BJ (cell line): Measurements from ENCODE around the gene BBC3. TPM values are rescaled to one million over a fixed set of nuclear protein-coding genes. Genes with fewer than 3 reads are reported as not detected.
"Not testable (repeated sequence)": the region's sequence is repeated elsewhere in the genome, so short reads cannot be mapped to it uniquely, and the experiment has no call there.

Experiments
- CTCF ChIA-PET: fragments of 350-600 bp; formaldehyde crosslinking; extraction: SDS; loops from one replicate; lab custom pipeline; 2021; ENCODE audit warnings: antibody characterized with exemption, inconsistent platforms; lab: Yijun Ruan, JAX
- POLR2A ChIA-PET: fragments of 300-600 bp; sonication (Branson Sonifier 250); formaldehyde crosslinking; extraction: SDS; loops from one replicate; lab custom pipeline; 2021; ENCODE audit warnings: antibody characterized with exemption; lab: Charles Lee
- DNase-seq: peaks from one replicate; pipeline ENCODE4 v3.0.0-alpha.2; 2011; ENCODE audit warnings: low read depth
- H3K27me3 ChIP-seq: 2 replicates; pipeline ENCODE4 v1.6.0; 2011; ENCODE audit warnings: low read length; ENCODE audit not compliant: control insufficient read depth, insufficient read depth
- H3K36me3 ChIP-seq: 2 replicates; pipeline ENCODE4 v1.5.1; 2011; ENCODE audit warnings: low read length; ENCODE audit not compliant: control insufficient read depth, insufficient read depth
- H3K4me3 ChIP-seq: 2 replicates; pipeline ENCODE4 v1.5.1; 2011; ENCODE audit warnings: low read depth, mild to moderate bottlenecking, control low read depth, low read length
- CTCF ChIP-seq: IDR thresholded peaks from 2 replicates; pipeline ENCODE4 v1.5.1; 2011; ENCODE audit warnings: low read depth, mild to moderate bottlenecking, control low read depth, inconsistent platforms, low read length, moderate library complexity; ENCODE audit not compliant: insufficient read depth
- polyA plus RNA-seq: library from polyadenylated mRNA; depleted of rRNA; stranded (reverse); fragments of >200 nt; gene quantifications from 2 replicates; pipeline ENCODE4 v1.2.3, GENCODE V29; 2011

The BBC3 gene
- polyA plus RNA-seq, 1 experiment: 5.2 TPM

DNA sequence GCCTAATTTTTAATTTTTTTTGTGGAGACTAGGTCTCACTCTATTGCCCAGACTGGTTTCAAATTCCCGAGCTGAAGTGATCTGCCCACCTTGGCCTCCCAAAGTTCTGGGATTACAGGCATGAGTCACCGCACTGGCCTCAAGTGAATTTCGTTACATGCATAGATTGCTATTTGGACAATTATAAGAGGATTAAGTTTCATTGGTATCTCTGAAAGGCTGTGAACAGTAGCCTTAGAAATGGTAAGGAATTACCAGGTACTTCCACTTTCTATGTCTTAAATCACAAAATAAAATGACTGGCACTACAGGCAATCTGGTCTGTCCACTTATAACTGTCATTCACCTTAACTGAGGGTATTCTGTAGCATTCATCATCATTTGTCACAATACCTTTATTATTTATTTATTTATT is 22.5 kb upstream of the BBC3 start:
- ChIA-PET CTCF (interaction anchor here (0.9 to 5.9 kb wide), 4 partner anchors 8 to 104 kb away, joined by 4 to 85 read pairs (median 12); no protein-coding TSS in a partner anchor), POLR2A (no interaction called here)
- Histone ChIP-seq H3K36me3 (peaks cover 1% of the 10 kb centered on the region; the same call in 1 of the 2 replicates), H3K27me3 (no peaks in the 10 kb centered on the region), H3K4me3 (no peak overlapping the region)
- TF ChIP-seq CTCF: no peak
- DNase-seq: peak; percentile 68

DNA sequence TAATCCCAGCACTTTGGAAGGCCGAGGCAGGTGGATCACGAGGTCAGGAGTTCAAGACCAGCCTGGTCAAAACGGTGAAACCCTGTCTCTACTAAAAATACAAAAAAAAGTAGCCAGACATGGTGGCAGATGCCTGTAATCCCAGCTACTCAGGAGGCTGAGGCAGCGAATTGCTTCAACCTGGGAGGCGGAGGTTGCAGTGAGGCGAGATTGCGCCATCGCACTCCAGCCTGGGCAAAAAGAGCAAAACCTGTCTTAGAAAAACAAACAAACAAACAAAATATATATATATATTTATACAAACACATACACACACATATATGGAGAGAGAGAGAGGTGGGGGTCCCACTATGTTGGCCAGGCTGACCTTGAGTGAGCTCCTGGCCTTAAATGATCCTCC is 22.0 kb upstream of the BBC3 start:
- H3K27me3 ChIP-seq, H3K4me3 ChIP-seq, POLR2A ChIA-PET, H3K36me3 ChIP-seq, DNase-seq: not testable (repeated sequence)
- CTCF ChIA-PET: interaction anchor here (0.9 to 5.9 kb wide), 4 partner anchors 7 to 103 kb away, joined by 4 to 85 read pairs (median 12); no protein-coding TSS in a partner anchor

DNA sequence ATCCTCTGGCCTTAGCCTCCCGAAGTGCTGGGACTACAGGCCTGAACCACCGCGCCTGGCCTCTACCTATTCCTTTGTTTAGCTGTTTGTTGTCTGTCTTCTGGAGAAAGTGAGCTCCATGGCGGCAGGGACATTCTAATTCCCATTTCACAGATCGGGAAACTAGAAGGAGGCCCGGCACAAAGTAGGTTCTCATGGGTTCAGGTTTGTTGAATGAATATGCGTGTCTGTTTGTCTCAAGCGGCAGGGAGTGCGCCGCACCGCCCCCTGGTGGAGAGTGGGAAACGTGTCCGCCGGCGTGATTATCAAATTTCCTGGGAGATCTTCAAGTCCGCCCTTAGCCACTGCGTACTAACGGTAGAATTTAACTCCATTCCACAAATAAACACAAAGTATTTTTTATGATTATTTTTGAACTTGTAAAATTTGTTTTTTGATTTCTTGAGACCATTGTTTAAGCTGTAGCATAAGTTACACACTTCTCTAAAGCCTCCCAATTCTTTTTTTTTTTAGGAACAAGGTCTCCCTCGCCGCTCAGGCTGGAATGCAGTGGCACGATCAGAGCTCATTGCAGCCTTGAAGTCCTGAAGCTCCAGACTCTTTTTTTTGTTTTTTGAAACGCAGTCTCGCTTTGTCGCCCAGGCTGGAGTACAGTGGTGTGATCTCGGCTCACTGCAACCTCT is 16.4 kb upstream of the BBC3 start:
- ChIA-PET POLR2A (no interaction called here), CTCF (interaction anchor here (0.7 to 7.1 kb wide), 21 partner anchors 8 to 234 kb away, joined by 3 to 339 read pairs (median 4); partner anchors contain the start of genes CCDC9 and SAE1)
- peak; percentile 93 for TF ChIP-seq CTCF
- H3K4me3 ChIP-seq: no peak overlapping the region
- H3K27me3 ChIP-seq: no peaks in the 10 kb centered on the region
- no peak for DNase-seq
- no peaks in the 10 kb centered on the region for H3K36me3 ChIP-seq

DNA sequence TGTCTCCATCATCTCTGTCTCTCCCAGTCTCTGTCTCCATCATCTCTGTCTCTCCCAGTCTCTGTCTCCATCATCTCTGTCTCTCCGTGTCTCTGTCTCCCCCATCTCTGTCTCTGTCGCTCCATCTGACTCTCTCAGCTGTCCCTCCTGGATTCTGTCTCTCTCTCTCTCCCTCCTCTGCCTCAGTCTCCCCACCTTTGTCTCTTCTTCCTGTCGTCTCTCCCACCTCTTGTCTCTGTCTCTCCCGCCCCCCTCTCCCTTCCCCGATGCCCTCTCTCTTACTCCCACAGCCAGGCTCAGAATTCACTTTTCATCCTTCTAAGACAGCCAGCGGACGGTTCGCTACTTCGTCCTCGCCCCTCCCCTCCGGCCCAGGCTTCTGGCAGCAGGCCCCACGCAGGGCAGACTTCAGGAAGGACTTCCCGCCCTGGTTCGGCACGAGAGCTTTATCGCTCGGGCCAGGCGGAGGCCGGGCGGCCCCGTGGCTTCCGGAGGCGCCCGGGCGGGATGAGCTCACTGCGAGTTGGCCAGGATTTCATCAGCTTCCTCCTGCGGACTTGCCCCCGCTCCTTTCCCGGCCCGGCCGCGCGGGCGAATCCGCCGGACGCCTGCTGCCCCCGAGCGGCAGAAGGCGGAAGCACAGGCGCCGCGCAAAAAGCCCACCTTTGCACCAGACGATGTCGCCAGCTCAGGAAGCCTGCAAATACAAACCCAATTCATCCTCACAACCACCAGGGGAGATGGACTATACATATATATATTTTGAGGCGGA is 13.0 kb upstream of the BBC3 start:
- Histone ChIP-seq H3K27me3 (no peaks in the 10 kb centered on the region), H3K4me3 (peak overlapping the region; percentile 55), H3K36me3 (no peaks in the 10 kb centered on the region)
- peak; percentile 80 for DNase-seq
- TF ChIP-seq CTCF: peak; percentile 93
- ChIA-PET CTCF (interaction anchor here (0.6 to 7.1 kb wide), 32 partner anchors 11 to 428 kb away, joined by 3 to 339 read pairs (median 4); partner anchors contain the start of genes CCDC9, DHX34, INAFM1 and SAE1), POLR2A (interaction anchor here (0.6 to 1.5 kb wide), 8 partner anchors 13 to 668 kb away, joined by 3 to 21 read pairs (median 8); partner anchors contain the start of gene CCDC9)

DNA sequence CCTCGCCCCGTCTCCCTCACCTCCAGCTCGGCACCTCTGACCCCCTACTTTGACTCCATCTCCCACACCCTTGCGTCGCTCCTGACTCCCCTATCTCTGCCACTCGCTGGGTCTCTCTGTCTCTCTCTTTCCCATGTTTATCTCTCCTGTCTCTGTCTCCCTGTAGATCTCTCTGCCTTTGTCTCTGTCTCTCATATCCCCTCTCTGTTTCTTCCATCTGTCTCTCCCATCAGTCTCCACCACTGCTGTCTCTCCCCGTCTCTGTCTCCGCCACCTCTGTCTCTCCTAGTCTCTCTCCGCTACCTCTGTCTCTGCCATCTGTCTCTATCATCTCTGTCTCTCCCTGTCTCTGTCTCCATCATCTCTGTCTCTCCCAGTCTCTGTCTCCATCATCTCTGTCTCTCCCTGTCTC is 12.4 kb upstream of the BBC3 start:
- no peaks in the 10 kb centered on the region for H3K36me3 ChIP-seq
- H3K27me3 ChIP-seq: no peaks in the 10 kb centered on the region
- peak overlapping the region; percentile 55 for H3K4me3 ChIP-seq
- no peak for DNase-seq
- POLR2A ChIA-PET: interaction anchor here (0.6 to 1.5 kb wide), 7 partner anchors 11 to 86 kb away, joined by 5 to 13 read pairs (median 5); partner anchors contain the start of gene CCDC9
- no peak for TF ChIP-seq CTCF
- CTCF ChIA-PET: interaction anchor here (0.8 to 7.1 kb wide), 9 partner anchors 11 to 164 kb away, joined by 3 to 339 read pairs (median 13); partner anchors contain the start of genes DHX34 and SAE1
